GM21390 (cell line): ENCODE measurements around the gene PAPOLA.
"Not testable (repeated sequence)": the region's sequence is repeated elsewhere in the genome, so short reads cannot be mapped to it uniquely, and the experiment has no call there.

Experiments used
- ATAC-seq: cut with Tn5 transposase; IDR thresholded peaks from one replicate; pipeline ENCODE4 v1.9.1; 2021; ENCODE audit not compliant: unreplicated experiment

Gene PAPOLA

GRCh38 chr14:96501740-96502620, at the start of gene PAPOLA:
TSS of gene PAPOLA (plus strand) at chr14:96502382. CDS start at chr14:96502593, 211 bp downstream.
- peak; percentile 83 for ATAC-seq

- ATAC-seq: no peak
Observed at GRCh38 chr14:96452684-96453083, 49.5 kb upstream of the PAPOLA start.

DNA sequence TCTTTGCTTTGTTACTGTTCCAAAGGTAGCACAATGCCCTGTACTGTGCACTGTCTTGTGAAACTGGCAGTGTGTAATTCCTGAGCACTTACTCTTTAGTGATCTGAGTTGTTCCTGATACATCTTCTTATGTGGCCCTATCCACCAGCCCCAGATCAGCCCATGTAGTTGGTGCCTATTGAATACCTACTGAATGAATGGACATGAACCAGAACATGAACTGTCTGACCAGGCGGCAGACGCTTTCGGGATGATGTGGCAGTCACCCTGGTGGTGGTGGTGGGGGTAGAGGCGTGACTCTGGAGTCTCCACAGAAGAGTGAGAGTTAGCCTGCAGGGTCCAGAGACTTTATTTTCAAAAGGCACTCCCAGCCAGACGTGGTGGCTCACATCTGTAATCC, 46.6 kb upstream of the PAPOLA start:
- no peak for ATAC-seq

GRCh38 chr14:96459851-96460250, 42.3 kb upstream of the PAPOLA start:
- ATAC-seq: no peak

- no peak for ATAC-seq
Observed at GRCh38 chr14:96461950-96462798, 40.0 kb upstream of the PAPOLA start.

GRCh38 chr14:96464136-96464535, 38.0 kb upstream of the PAPOLA start:
- ATAC-seq: no peak

DNA sequence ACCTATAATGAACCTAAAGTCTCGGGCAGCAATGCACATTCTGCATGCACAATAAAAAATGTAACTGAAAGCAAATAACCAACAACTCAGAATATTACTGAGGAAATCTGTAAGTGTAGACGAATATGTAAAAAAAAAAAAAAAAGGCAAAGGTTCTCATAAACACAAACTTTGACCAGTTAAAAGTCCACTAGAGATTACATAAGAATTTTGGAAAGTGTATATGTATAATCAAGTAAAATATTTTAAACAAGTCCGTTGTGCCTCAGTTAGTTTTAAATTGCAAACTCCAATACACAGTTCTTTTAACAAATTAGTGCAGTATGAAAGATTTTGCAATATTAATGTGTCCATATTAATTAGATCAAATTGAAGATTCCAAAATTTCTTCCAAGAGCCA, 35.3 kb upstream of the PAPOLA start:
- no peak for ATAC-seq

DNA sequence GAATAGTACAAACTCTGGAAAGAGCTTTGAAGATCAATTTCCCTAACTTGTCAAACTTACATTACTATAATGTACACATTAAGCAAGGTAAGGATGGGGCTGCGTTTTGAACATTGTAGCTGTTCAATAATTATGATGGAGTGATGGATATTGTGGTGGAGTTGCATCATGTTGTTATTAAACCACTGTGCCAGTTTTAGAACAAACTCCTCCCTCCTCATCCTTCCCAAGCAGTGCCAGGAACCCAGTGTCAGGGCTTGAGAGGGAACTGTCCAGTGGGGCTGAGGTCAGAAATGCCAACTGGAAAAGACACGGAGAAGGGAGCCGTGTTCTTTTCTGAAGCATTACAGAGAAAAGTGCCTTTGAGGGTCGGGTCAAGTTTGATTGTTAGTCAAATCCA, 31.9 kb upstream of the PAPOLA start:
- ATAC-seq: no peak

GRCh38 chr14:96470967-96471366, 31.2 kb upstream of the PAPOLA start:
- ATAC-seq: not testable (repeated sequence)

DNA sequence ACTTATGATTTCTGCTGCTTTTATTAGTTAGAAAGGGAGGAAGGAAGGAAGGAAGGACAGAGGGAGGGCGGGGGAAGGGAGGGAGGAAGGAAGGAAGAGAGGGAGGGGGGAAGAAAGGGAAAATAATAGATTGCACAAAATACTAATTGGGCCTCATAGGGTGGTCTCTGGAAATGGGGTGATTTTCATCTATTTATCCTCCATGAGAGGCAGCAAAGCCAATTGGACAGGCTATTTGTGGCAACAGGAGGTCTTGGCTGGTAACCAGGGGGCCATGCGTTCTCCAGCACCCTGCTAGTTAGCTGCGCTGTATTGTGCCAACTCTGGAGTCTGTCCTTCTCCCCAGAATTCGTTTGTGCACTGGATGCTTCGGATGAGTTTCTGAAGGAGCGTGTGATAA, 24.1 kb upstream of the PAPOLA start:
- no peak for ATAC-seq

DNA sequence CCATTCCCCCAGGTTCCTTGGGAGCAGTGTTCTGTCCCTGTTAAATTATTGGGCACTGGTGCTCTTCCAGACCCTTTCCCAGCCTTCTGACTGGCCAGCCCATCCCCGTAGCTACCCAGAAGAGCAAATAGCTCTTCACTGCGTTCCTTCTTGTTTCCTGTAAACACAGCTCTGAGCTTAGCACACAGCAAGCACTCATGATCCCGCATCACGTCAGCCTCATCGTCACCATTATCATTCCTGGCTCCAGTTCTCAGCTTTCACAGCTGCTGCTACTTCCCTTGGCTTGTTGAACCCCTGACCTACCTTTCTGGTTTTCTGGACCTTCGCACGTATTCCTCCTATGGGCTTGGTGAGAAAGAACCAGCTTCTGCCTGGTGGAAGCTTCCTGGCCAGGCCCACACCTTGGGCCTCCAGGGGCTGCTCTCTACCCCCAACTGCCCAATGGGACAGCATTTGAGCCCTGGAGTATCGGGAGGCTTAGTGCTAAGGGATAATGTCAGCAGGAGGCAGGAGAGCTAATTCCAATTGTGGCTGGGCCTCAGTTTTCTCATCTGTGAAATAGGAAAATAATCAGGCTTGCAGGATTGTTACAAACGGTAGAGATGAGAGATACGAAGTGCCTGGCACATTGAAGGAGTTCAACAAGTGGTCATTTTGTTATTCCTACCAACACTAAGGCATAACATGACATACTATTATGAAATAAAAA, 22.6 kb upstream of the PAPOLA start:
- ATAC-seq: no peak

- no peak for ATAC-seq
Observed at GRCh38 chr14:96481731-96482314, 20.4 kb upstream of the PAPOLA start.

GRCh38 chr14:96482986-96483385, 19.2 kb upstream of the PAPOLA start:
- ATAC-seq: no peak

DNA sequence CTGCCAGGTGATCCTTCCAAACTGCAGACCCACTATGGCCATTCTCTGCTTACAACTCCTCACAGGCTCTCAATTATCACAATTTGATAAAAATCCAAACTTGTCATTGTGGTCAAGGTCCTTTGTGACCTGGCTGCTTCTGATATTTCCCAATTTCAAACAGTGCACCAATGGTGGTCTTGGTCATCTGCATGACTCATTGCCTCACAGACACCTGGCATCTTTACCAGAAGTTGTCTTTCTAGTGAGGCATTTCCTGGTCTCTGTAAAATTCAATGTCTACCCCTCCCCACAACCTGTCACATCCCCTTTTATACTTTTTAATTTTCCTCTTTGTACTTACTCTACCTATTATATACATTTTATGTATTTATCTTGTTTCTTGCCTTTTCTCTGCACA, 17.8 kb upstream of the PAPOLA start:
- no peak for ATAC-seq

GRCh38 chr14:96486705-96487104, 15.5 kb upstream of the PAPOLA start:
- peak; percentile 80 for ATAC-seq

- ATAC-seq: no peak
Observed at GRCh38 chr14:96489327-96489726, 12.9 kb upstream of the PAPOLA start.

DNA sequence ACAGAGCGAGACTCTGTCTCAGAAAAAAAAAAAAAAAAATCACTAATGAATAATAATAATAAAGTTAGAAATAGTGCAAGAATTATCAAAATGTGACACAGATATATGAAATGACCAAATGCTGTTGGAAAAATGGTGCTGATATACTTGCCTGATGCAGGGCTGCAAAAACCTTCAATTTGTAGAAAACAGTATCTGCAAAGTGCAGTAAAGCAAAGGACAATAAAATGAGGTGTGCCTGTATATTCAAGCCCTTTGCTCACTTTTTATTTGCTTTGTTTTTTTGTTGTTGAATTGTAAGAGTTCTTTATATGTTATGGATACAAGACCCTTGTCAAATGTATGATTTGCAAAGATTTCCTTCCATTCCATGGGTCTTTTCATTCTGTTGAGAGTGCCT, 9.0 kb upstream of the PAPOLA start:
- ATAC-seq: no peak

DNA sequence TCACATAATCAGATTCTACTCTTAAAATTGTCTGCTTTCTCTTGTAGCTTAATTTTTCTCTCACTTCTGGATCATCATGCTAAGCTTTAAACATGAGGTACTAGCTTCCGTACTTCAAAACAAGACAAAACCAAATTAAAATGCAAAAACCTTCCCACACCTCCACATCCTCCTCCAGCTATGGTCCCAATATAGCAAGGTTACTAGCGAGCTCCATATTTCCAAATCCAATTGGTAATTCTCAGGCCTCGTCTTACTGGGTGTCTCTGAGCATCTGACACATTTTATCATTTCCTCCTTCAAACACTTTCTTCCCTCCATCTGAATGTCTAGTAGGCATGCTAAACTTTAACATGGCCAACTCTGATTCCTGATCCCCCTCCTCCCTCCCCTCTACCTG, 7.9 kb upstream of the PAPOLA start:
- ATAC-seq: no peak

GRCh38 chr14:96497087-96497486, 5.1 kb upstream of the PAPOLA start:
- ATAC-seq: peak; percentile 36

- ATAC-seq: no peak
Observed at GRCh38 chr14:96497586-96497985, 4.6 kb upstream of the PAPOLA start.

- ATAC-seq: no peak
Observed at GRCh38 chr14:96501217-96501739, 904 bp upstream of the PAPOLA start.
